C4-2B (cell line): ENCODE data around the gene TRNP1.

Experiments used
- H3K27ac ChIP-seq: fragments of 450-650 bp; 2 replicates; pipeline ENCODE4 v1.5.1; 2017
- CTCF ChIP-seq: fragments of 450-650 bp; conservative IDR thresholded peaks from 2 replicates; pipeline ENCODE4 v1.5.1; 2017; ENCODE audit warnings: mild to moderate bottlenecking
- ZFX ChIP-seq: fragments of 450-650 bp; IDR thresholded peaks from 2 replicates; pipeline ENCODE4 v1.6.1; 2017

Gene TRNP1

DNA sequence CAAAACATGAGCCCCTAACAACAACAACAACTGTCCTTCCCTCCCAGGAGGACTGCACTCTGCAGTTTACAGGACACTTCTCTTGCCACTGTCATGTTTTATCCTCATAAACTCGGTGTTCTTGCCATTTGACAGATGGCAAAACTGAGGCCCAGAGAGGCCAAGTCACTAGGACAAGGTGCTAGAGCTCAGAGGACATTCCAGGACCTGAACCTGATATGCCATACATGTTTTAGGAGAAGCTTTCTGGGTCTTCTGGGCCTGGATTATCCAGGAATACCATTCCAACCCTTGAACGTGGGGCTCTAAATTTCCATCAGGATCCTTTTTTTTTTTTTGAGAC, 38.6 kb downstream of the TRNP1 start:
- TF ChIP-seq CTCF = no peak
- no peak for TF ChIP-seq ZFX
- no peak overlapping the region for H3K27ac ChIP-seq

DNA sequence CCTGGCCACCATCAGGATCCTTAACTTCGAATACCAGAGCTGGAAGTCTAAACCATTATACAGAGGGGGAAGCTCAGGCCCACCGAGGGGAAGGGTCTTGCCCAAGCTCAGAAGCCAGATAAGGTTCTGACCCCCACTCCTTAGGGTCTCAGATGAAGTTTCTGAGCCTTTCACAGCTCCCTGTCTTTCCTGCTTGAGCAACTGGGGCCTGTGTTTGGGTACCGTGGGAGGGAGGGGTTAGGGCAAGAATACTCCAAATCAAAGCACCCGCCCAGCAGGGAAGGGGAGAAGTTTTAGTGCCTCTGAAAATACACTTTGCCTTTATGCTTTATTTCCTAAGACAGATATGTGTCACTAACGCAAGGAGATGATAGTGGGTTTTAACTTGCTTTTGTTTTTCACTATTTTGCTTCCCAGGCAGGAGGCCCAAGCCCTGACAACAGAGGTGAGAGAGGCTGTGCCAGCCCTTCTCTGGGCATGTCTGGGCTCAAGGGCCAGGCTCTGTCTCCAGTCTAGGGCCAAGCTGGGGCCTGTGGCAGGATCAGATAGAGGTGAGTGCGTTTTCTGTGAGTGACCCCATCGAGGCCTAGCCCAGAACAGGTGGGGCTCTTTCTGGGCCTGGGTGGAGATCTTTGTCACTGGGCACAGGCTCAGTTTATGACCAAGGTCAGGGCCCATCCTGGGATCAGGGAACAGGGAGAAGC, 39.7 kb downstream of the TRNP1 start:
- no peak overlapping the region for H3K27ac ChIP-seq
- TF ChIP-seq ZFX (no peak), CTCF (no peak)

GRCh38 chr1:27035344-27035743, 41.9 kb downstream of the TRNP1 start:
- no peak overlapping the region for H3K27ac ChIP-seq

DNA sequence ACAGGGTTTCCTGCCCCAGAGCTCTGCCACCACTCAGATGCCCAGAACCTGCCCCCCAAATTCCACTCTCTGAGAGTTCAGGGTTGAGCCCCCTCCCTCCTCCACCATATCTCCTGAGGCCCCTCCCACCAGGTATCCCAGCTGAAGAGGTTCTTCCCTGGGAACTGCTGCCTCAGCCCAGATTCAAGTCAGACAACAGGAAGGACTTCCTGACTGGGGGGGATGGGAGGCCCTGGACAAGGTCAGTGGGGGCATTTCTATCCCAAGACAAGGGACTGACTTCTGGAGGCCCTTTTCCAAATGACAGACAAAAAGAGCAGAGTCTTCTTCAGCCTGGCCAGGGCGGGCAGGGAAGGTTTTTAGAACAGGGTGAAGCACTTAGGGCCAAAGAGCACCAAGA, 43.2 kb downstream of the TRNP1 start:
- no peak overlapping the region for H3K27ac ChIP-seq
- no peak for TF ChIP-seq ZFX
- TF ChIP-seq CTCF = no peak

More at GRCh38 chr1:27035344-27035743, 41.9 kb downstream of the TRNP1 start:
- TF ChIP-seq CTCF (no peak), ZFX (no peak)

- no peak overlapping the region for H3K27ac ChIP-seq
- no peak for TF ChIP-seq CTCF
- no peak for TF ChIP-seq ZFX
These were observed 44.0 kb downstream of the TRNP1 start for GRCh38 chr1:27037518-27037917.

DNA sequence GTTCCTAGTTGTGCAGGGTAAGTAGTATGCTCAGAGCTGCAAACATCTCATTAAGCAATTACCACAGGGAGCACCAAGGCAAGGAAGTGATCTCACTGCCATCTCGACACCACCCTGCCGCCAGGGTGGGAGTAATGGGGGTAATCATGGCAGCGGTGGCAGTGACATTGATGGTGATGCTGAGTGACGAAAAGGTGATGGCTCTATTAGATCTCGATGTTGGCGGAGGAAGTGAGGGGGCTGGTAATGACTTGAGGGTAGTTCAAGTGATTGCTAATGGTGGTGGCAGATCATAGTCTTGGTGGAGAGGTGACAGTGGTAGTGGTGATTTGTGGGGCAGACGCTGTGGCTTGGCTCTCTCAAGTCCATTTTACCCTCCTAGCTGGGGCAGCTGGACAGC, 44.5 kb downstream of the TRNP1 start:
- TF ChIP-seq CTCF (no peak), ZFX (no peak)

DNA sequence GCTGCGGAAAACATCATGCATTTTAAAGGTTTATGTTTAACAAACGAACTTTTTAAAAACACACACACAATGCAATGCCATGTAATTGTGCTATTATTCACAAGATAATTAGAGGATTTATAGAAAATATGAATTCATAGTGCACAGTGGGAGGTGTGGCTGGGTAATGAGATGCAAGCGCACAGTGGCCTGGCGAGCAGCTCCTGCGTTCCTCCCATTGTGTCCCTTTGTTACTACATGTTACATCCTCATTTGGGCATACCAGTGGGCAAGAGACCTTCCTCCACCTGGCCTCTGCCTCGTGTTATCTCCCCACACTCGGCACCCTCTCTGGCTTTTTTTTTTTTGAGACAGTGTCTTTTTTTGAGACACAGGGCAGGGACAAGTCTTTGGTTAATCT, 49.2 kb downstream of the TRNP1 start:
- H3K27ac ChIP-seq = no peak overlapping the region

More for the DNA sequence above, 44.5 kb downstream of the TRNP1 start:
- H3K27ac ChIP-seq = no peak overlapping the region

More for the DNA sequence above, 49.2 kb downstream of the TRNP1 start:
- TF ChIP-seq CTCF (no peak), ZFX (no peak)
